GM19468 (cell line): ENCODE measurements around the gene DNAH8.

Experiments used
- ATAC-seq: cut with Tn5 transposase; IDR thresholded peaks from one replicate; pipeline ENCODE4 v1.9.1; 2021; ENCODE audit warnings: mild to moderate bottlenecking, moderate library complexity, moderate number of reproducible peaks; ENCODE audit not compliant: unreplicated experiment; ENCODE audit errors: extremely low read depth

Gene DNAH8

GRCh38 chr6:39057251-39058155 lies 342.4 kb downstream of the DNAH8 start:
- ATAC-seq: no peak

- ATAC-seq: no peak
Observed at GRCh38 chr6:39058471-39059147, 343.5 kb downstream of the DNAH8 start.

- no peak for ATAC-seq
Observed at GRCh38 chr6:39059496-39060310, 344.6 kb downstream of the DNAH8 start.

- ATAC-seq: no peak
Observed at GRCh38 chr6:39060467-39061160, 345.5 kb downstream of the DNAH8 start.

GRCh38 chr6:39061182-39061581 lies 346.1 kb downstream of the DNAH8 start:
- no peak for ATAC-seq

GRCh38 chr6:39061588-39061987 lies 346.5 kb downstream of the DNAH8 start:
- ATAC-seq: no peak

- ATAC-seq: no peak
Observed at GRCh38 chr6:39062014-39062740, 347.1 kb downstream of the DNAH8 start.

GRCh38 chr6:39063526-39063925 lies 348.4 kb downstream of the DNAH8 start:
- ATAC-seq: no peak

GRCh38 chr6:39065561-39065960 lies 350.4 kb downstream of the DNAH8 start:
- ATAC-seq: no peak

- ATAC-seq: no peak
Observed at GRCh38 chr6:39068391-39068790, 353.3 kb downstream of the DNAH8 start.

GRCh38 chr6:39072830-39073229 lies 357.7 kb downstream of the DNAH8 start:
- ATAC-seq: no peak

- ATAC-seq: no peak
Observed at GRCh38 chr6:39073471-39074355, 358.6 kb downstream of the DNAH8 start.

GRCh38 chr6:39074486-39074885 lies 359.4 kb downstream of the DNAH8 start:
- no peak for ATAC-seq

- no peak for ATAC-seq
Observed at GRCh38 chr6:39075010-39075686, 360.0 kb downstream of the DNAH8 start.

GRCh38 chr6:39075807-39076622 lies 360.9 kb downstream of the DNAH8 start:
- ATAC-seq: no peak

- ATAC-seq: no peak
Observed at GRCh38 chr6:39076623-39077535, 361.8 kb downstream of the DNAH8 start.
